AG09319 (cell line): ENCODE measurements around the gene DOC2B.

Experiments used
- DNase-seq: peaks from one replicate; pipeline ENCODE4 v3.0.0-alpha.2; 2010; ENCODE audit warnings: low read depth; ENCODE audit errors: extremely low read depth
- CTCF ChIP-seq: IDR thresholded peaks from 2 replicates; pipeline ENCODE4 v1.5.1; 2011; ENCODE audit warnings: low read depth, mild to moderate bottlenecking, inconsistent platforms, low read length, moderate library complexity

The DOC2B gene

GRCh38 chr17:149897-150584 is 31.4 kb downstream of the DOC2B start:
- no peak for DNase-seq
- no peak for TF ChIP-seq CTCF

GRCh38 chr17:149231-149630 is 32.2 kb downstream of the DOC2B start:
- TF ChIP-seq CTCF: no peak
- no peak for DNase-seq

- no peak for DNase-seq
- TF ChIP-seq CTCF: no peak
Observed at GRCh38 chr17:148757-149156, 32.7 kb downstream of the DOC2B start.

GRCh38 chr17:147796-148740 is 33.4 kb downstream of the DOC2B start:
- no peak for TF ChIP-seq CTCF
- DNase-seq: no peak

GRCh38 chr17:146983-147761 is 34.3 kb downstream of the DOC2B start:
- no peak for TF ChIP-seq CTCF
- DNase-seq: no peak

- DNase-seq: no peak
- TF ChIP-seq CTCF: no peak
Observed at GRCh38 chr17:146546-146945, 34.9 kb downstream of the DOC2B start.
